PFSK-1 (cell line): ENCODE measurements around the gene NFS1.

ENCODE experiments used
- FOXP2 ChIP-seq: optimal IDR thresholded peaks from 2 replicates; pipeline ENCODE3; 2011; ENCODE audit warnings: borderline replicate concordance, control low read depth, inconsistent platforms; ENCODE audit not compliant: insufficient read depth; ENCODE audit errors: extremely low read length, extremely low read depth
- POLR2AphosphoS5 ChIP-seq: IDR thresholded peaks from 2 replicates; pipeline ENCODE4 v1.6.1; 2012; ENCODE audit warnings: low read depth, mild to moderate bottlenecking, control low read depth, low read length, moderate library complexity
- REST ChIP-seq, 2 experiments: IDR thresholded peaks; 2 replicates each; pipeline versions ENCODE4 v1.6.1 to v1.8.0; 2011 to 2012; ENCODE audit warnings: low read depth in 2 of 2, low read length in 2 of 2, control low read depth in 1 of 2, inconsistent platforms in 1 of 2, mild to moderate bottlenecking in 1 of 2, moderate library complexity in 1 of 2; ENCODE audit not compliant: insufficient read depth in 1 of 2
- SIN3A ChIP-seq: IDR thresholded peaks from 2 replicates; pipeline ENCODE4 v1.6.1; 2012; ENCODE audit warnings: mild to moderate bottlenecking, low read length, moderate library complexity, borderline replicate concordance; ENCODE audit not compliant: insufficient read depth
- TAF1 ChIP-seq: IDR thresholded peaks from 2 replicates; pipeline ENCODE4 v1.6.1; 2012; ENCODE audit warnings: low read length, control low read depth, borderline replicate concordance; ENCODE audit not compliant: insufficient read depth

NFS1 gene

GRCh38 chr20:35739294-35740163 is 40.4 kb upstream of the NFS1 start:
- no peak for TF ChIP-seq TAF1
- TF ChIP-seq POLR2AphosphoS5 = peak; percentile 4; the same call in 1 of the 2 replicates
- TF ChIP-seq FOXP2 = no peak

GRCh38 chr20:35738410-35739179 is 39.4 kb upstream of the NFS1 start:
- TF ChIP-seq POLR2AphosphoS5 = no peak
- TF ChIP-seq TAF1 = no peak
- no peak for TF ChIP-seq SIN3A
- TF ChIP-seq FOXP2 = no peak
- TF ChIP-seq REST (IDR thresholded peaks at IDR 0.05; ENCODE audit: insufficient read depth in 1 of 2, low read depth in 2 of 2, low read length in 2 of 2) = no peak

GRCh38 chr20:35737865-35738333 is 38.7 kb upstream of the NFS1 start:
- TF ChIP-seq POLR2AphosphoS5 (peak; percentile 2; the same call in 1 of the 2 replicates), FOXP2 (no peak), TAF1 (no peak)

DNA sequence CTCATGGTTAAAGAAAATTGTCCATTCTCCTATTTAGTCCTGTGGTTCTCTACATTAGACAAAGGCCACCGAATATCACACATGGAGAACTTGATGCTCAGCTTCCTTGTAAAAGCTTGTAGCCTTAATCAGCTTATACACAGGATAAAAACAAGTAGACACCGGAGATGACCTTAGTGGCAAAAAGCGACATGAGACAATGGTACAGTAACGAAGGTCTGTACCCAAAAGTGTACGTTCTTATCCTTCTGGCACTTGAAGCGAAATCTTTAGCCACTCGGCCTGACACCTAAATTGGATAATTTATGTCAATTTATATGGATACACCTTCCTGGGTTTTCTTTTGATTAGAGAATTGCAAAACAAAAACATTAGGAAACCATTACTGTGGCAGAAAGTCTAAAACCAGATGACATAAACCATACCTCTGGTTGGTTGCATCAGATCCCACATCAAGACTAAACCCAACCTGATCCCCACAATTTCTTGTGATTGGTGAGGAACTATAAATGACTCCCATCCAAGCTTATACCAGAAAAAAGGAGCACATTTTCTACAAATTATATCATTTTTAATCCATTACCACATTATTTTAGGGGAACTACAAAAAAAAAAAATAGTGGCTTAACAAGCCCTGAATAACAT is 36.8 kb upstream of the NFS1 start:
- no peak for TF ChIP-seq SIN3A
- no peak for TF ChIP-seq POLR2AphosphoS5
- TF ChIP-seq REST (IDR thresholded peaks at IDR 0.05; ENCODE audit: insufficient read depth in 1 of 2, low read depth in 2 of 2, low read length in 2 of 2) = no peak
- no peak for TF ChIP-seq FOXP2
- TF ChIP-seq TAF1 = no peak

- TF ChIP-seq FOXP2 (no peak), TAF1 (no peak), REST (IDR thresholded peaks at IDR 0.05; ENCODE audit: insufficient read depth in 1 of 2, low read depth in 2 of 2, low read length in 2 of 2) (no peak), SIN3A (no peak), POLR2AphosphoS5 (no peak)
These were observed 35.9 kb upstream of the NFS1 start for GRCh38 chr20:35734777-35735649.
